K562 (cell line): Measurements from ENCODE around the gene LPIN3. TPM values are rescaled to one million over a fixed set of nuclear protein-coding genes. Genes with fewer than 3 reads are reported as not detected.
A peak's percentile ranks its signal among the peaks of the same experiment; 100 is the strongest.

Experiments used
- ATAC-seq: fragments of 200-7000 bp; cut with Tn5 transposase; 3 replicates; pipeline ENCODE4 v1.9.1; 2020; ENCODE audit warnings: moderate library complexity
- BruUV-seq: library from RNA; stranded (reverse); fragments of 400-500 nt; replicated peaks from 2 replicates; lab custom pipeline; 2021; lab: Mats Ljungman, UMichigan
- CTCF ChIA-PET: fragments of 300-600 bp; formaldehyde crosslinking; extraction: SDS; loops from one replicate; lab custom pipeline; 2021; ENCODE audit warnings: low intra/inter-chr PET ratio; lab: Yijun Ruan, JAX
- POLR2A ChIA-PET: fragments of 300-600, 350-650 bp; sonication (Branson Sonifier 250); formaldehyde crosslinking; extraction: SDS; loops from one replicate; lab custom pipeline; 2021; ENCODE audit warnings: antibody characterized with exemption, inconsistent platforms; lab: Yijun Ruan, JAX
- DNase-seq, 4 experiments: peaks; one replicate each; pipeline versions ENCODE4 v3.0.0 to v3.0.0-alpha.2; 2011 to 2018; ENCODE audit warnings: low spot score in 3 of 4, mixed read lengths in 3 of 4; ENCODE audit errors: extremely low read depth in 1 of 4
- FAIRE-seq: peaks from 2 replicates; lab custom pipeline; 2011; peaks lifted over from hg19 to GRCh38; lab: Jason Lieb, UNC
- H2AFZ ChIP-seq: 2 replicates; pipeline ENCODE4 v1.6.0; 2011; ENCODE audit warnings: low read depth, low read length, control low read depth, inconsistent platforms
- H3K27ac ChIP-seq: fragments of 200-600 bp; 3 replicates; pipeline ENCODE4 v1.8.0; 2011; ENCODE audit warnings: low read depth, mild to moderate bottlenecking, control low read depth, inconsistent platforms, low read length, moderate library complexity, mixed read lengths; ENCODE audit errors: extremely low read depth
- H3K27me3 ChIP-seq, 2 experiments: fragments of 300-600 bp in 1 of 2; 2 replicates in 1 of 2; 3 replicates in 1 of 2; pipeline versions ENCODE4 v1.6.0 to v1.8.0; 2011; ENCODE audit warnings: inconsistent platforms in 2 of 2, low read length in 2 of 2, mild to moderate bottlenecking in 1 of 2, mixed read lengths in 1 of 2, moderate library complexity in 1 of 2; ENCODE audit not compliant: control insufficient read depth in 2 of 2, insufficient read depth in 2 of 2
- H3K36me3 ChIP-seq: fragments of 300-600 bp; 3 replicates; pipeline ENCODE4 v1.8.0; 2011; ENCODE audit warnings: mild to moderate bottlenecking, low read length, inconsistent platforms; ENCODE audit not compliant: control insufficient read depth, insufficient read depth
- H3K4me1 ChIP-seq, 2 experiments: fragments of 200-600 bp in 1 of 2; replicated peaks in 1 of 2; 2 replicates in 1 of 2; 3 replicates in 1 of 2; pipeline versions ENCODE4 v1.5.1 to v1.8.0; 2011; ENCODE audit warnings: inconsistent platforms in 2 of 2, low read length in 2 of 2, mild to moderate bottlenecking in 1 of 2, mixed read lengths in 1 of 2, moderate library complexity in 1 of 2; ENCODE audit not compliant: control insufficient read depth in 2 of 2, insufficient read depth in 2 of 2
- H3K4me2 ChIP-seq: 2 replicates; pipeline ENCODE4 v1.6.1; 2011; ENCODE audit warnings: low read length, control low read depth, inconsistent platforms, mixed read lengths; ENCODE audit not compliant: insufficient read depth
- H3K4me3 ChIP-seq: fragments of 200-600 bp; sonication (generic), shearing (Covaris generic); 2 replicates; pipeline ENCODE4 v1.5.1; 2016; ENCODE audit warnings: control low read depth, inconsistent platforms
- H3K79me2 ChIP-seq: fragments of 200-600 bp; 3 replicates; pipeline ENCODE4 v1.8.0; 2011; ENCODE audit warnings: low read length, inconsistent platforms; ENCODE audit not compliant: control insufficient read depth, insufficient read depth
- H3K9ac ChIP-seq, 2 experiments: 2 replicates each; pipeline versions ENCODE4 v1.6.0 to v1.6.1; 2011; ENCODE audit warnings: low read depth in 2 of 2, low read length in 2 of 2, control low read depth in 1 of 2, inconsistent platforms in 1 of 2, mild to moderate bottlenecking in 1 of 2, mixed read lengths in 1 of 2; ENCODE audit not compliant: insufficient read depth in 1 of 2
- H3K9me1 ChIP-seq: one replicate; pipeline ENCODE4 v1.6.0; 2011; ENCODE audit warnings: inconsistent platforms, mild to moderate bottlenecking, low read length, moderate library complexity; ENCODE audit not compliant: control insufficient read depth, insufficient read depth
- H3K9me3 ChIP-seq: replicated peaks from 2 replicates; pipeline ENCODE4 v1.5.1; 2011; ENCODE audit warnings: low read depth, low read length, inconsistent platforms; ENCODE audit not compliant: control insufficient read depth, insufficient read depth
- H4K20me1 ChIP-seq: replicated peaks from 2 replicates; pipeline ENCODE4 v1.6.1; 2011; ENCODE audit warnings: low read length, inconsistent platforms, mixed read lengths; ENCODE audit not compliant: control insufficient read depth, insufficient read depth
- HIVEP1 ChIP-seq: fragments of 250-450 bp; sonication (Bioruptor Pico); IDR thresholded peaks from 2 replicates; pipeline ENCODE4 v1.4.0; 2020; ENCODE audit warnings: mild to moderate bottlenecking
- RBFOX2 ChIP-seq: fragments of 200-400 bp; formaldehyde crosslinking; IDR thresholded peaks from 2 replicates; pipeline ENCODE4 v1.6.1; 2017; ENCODE audit warnings: low read depth, mild to moderate bottlenecking, low read length, moderate library complexity
- TBL1XR1 ChIP-seq, 2 experiments: IDR thresholded peaks; 2 replicates each; pipeline ENCODE4 v1.6.1; 2012; ENCODE audit warnings: improper control_type of control experiment in 2 of 2, low read length in 2 of 2, mild to moderate bottlenecking in 1 of 2
- ZNF395 ChIP-seq: fragments of 200-800 bp; sonication (Bioruptor generic); IDR thresholded peaks from 2 replicates; pipeline ENCODE4 v1.6.1; 2017; ENCODE audit warnings: missing genetic modification characterization, missing compliant biosample characterization
- ZNF699 ChIP-seq: fragments of 250-450 bp; sonication (Bioruptor Pico); IDR thresholded peaks from 2 replicates; pipeline ENCODE4 v1.8.0; 2021; ENCODE audit warnings: mild to moderate bottlenecking, moderate library complexity; ENCODE audit not compliant: insufficient replicate concordance
- WGBS: fragments of 100-300 bp; shearing (Covaris generic); methylation state at CpG from one replicate; pipeline ENCODE4 v1.1.6; 2016; ENCODE audit warnings: low coverage, mixed read lengths; ENCODE audit not compliant: insufficient coverage; ENCODE audit errors: missing lambda C conversion rate; 5-methylcytosine and 5-hydroxymethylcytosine counted together
- in situ Hi-C: fragments of 300-500 bp; cut with MboI; formaldehyde crosslinking; loops from 4 replicates; pipeline ENCODE4 v1.15.0; 2018; ENCODE audit warnings: inconsistent platforms, mixed read lengths
- intact Hi-C: fragments of 100-400 bp; cut with micrococcal nuclease; formaldehyde crosslinking; loops from 2 replicates; pipeline ENCODE4 v1.14.2; 2022
- polyA plus RNA-seq, 8 experiments: library from polyadenylated mRNA; depleted of rRNA in 4 of 8; stranded (reverse) in 5 of 8; unstranded in 3 of 8; fragments of >200 nt; fragmentation: Nextera tagmentation in 2 of 8; fragmentation: Illumina TruSeq in 1 of 8; extraction: Ambion mirVana in 2 of 8; extraction: Trizol in 1 of 8; gene quantifications; 2 replicates each; pipeline versions ENCODE4 v1.2.1 to v1.2.3, GENCODE V29; 2011 to 2014; ENCODE audit warnings: inconsistent platforms in 1 of 8, missing spikeins in 1 of 8
- total RNA-seq, 7 experiments: library from RNA; depleted of rRNA in 6 of 7; stranded (reverse); fragments of >200 nt in 6 of 7; fragmentation: Illumina TruSeq in 2 of 7; extraction: Trizol in 2 of 7; gene quantifications; 2 replicates each; pipeline versions ENCODE4 v1.2.1 to v1.2.3, GENCODE V29; 2011 to 2021; ENCODE audit warnings: low replicate concordance in 1 of 7
- TF ChIP-seq, protein P1 (sequence below), 2 experiments: fragments of 450-650 bp; formaldehyde crosslinking in 1 of 2; IDR thresholded peaks; 2 replicates each; pipeline versions ENCODE4 v1.4.0 to v1.6.1; 2014 to 2020; ENCODE audit warnings: mild to moderate bottlenecking in 2 of 2, borderline replicate concordance in 1 of 2, low read depth in 1 of 2

Gene LPIN3
- total and polyA plus RNA-seq, 9 of the 15 experiments (the other 6 are each of a cell fraction or from before 2014, with no cell fraction given): 2.2 to 10.4 (median 5.9) TPM

GRCh38 chr20:41360831-41361756, 20.5 kb downstream of the LPIN3 start:
- H2AFZ ChIP-seq: no peak overlapping the region
- peaks cover 0 to 27% of the 10 kb centered on the region in 2 experiments; a peak in 2 of 5 replicates for H3K4me1 ChIP-seq
- DNase-seq: no peak
- peaks cover 17 to 47% of the 10 kb centered on the region in 2 experiments; a peak in 4 of 5 replicates for H3K27me3 ChIP-seq
- no peak overlapping the region for H3K4me2 ChIP-seq
- H3K36me3 ChIP-seq: no peaks in the 10 kb centered on the region; the same call in 2 of the 3 replicates
- H3K79me2 ChIP-seq: no peaks in the 10 kb centered on the region
- CTCF ChIA-PET: no interaction called here
- POLR2A ChIA-PET: interaction anchor here (0.6 kb wide), 1 partner anchor 56 kb away, joined by 3 read pairs; no protein-coding TSS in a partner anchor
- no peak overlapping the region for H3K4me3 ChIP-seq
- peak overlapping the region in 1 of 2 experiments; percentile 31; a peak in 1 of 4 replicates for H3K9ac ChIP-seq
- no peaks in the 10 kb centered on the region for H3K9me3 ChIP-seq
- no peak overlapping the region for H3K27ac ChIP-seq
- 19% methylated on average over 16 of the region's 22 CpGs for WGBS
- intact Hi-C loops: no loop called here
- peaks cover 18% of the 10 kb centered on the region for H4K20me1 ChIP-seq
- TF ChIP-seq HIVEP1 (CRISPR knock-in tag) (no peak), TBL1XR1 (IDR thresholded peaks at IDR 0.05; ENCODE audit: low read length in 2 of 2) (no peak), ZNF395 (CRISPR knock-in tag) (no peak), ZNF699 (CRISPR knock-in tag) (no peak), RBFOX2 (0 out of 2 replicates have a peak, but pooled peaks have one; percentile 32)
- TF ChIP-seq, protein P1, sequence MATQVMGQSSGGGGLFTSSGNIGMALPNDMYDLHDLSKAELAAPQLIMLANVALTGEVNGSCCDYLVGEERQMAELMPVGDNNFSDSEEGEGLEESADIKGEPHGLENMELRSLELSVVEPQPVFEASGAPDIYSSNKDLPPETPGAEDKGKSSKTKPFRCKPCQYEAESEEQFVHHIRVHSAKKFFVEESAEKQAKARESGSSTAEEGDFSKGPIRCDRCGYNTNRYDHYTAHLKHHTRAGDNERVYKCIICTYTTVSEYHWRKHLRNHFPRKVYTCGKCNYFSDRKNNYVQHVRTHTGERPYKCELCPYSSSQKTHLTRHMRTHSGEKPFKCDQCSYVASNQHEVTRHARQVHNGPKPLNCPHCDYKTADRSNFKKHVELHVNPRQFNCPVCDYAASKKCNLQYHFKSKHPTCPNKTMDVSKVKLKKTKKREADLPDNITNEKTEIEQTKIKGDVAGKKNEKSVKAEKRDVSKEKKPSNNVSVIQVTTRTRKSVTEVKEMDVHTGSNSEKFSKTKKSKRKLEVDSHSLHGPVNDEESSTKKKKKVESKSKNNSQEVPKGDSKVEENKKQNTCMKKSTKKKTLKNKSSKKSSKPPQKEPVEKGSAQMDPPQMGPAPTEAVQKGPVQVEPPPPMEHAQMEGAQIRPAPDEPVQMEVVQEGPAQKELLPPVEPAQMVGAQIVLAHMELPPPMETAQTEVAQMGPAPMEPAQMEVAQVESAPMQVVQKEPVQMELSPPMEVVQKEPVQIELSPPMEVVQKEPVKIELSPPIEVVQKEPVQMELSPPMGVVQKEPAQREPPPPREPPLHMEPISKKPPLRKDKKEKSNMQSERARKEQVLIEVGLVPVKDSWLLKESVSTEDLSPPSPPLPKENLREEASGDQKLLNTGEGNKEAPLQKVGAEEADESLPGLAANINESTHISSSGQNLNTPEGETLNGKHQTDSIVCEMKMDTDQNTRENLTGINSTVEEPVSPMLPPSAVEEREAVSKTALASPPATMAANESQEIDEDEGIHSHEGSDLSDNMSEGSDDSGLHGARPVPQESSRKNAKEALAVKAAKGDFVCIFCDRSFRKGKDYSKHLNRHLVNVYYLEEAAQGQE (IDR thresholded peaks at IDR 0.05; ENCODE audit: borderline replicate concordance): peak; percentile 40; the same call in 1 of the 2 replicates
- TF ChIP-seq, protein P1 (CRISPR knock-in tag; IDR thresholded peaks at IDR 0.05; ENCODE audit: low read depth): no peak
- ATAC-seq: peak; percentile 7
- no TSS peak for BruUV-seq
- in situ Hi-C loops: no loop called here
- no peak for FAIRE-seq
- H3K9me1 ChIP-seq: no peaks in the 10 kb centered on the region
